GM13977 (cell line): Measurements from ENCODE around the gene PDCD1.

Source experiments
- DNase-seq: peaks from one replicate; pipeline ENCODE4 v3.0.0; 2012; ENCODE audit warnings: low spot score
- in situ Hi-C: fragments of 300-500 bp; cut with MboI; formaldehyde crosslinking; loops from one replicate; pipeline ENCODE4 v1.12.0; 2022; ENCODE audit warnings: low sequenced_read_pairs, low pct_unique_long_range_greater_than_20kb, mixed read lengths, inconsistent platforms; ENCODE audit not compliant: unreplicated experiment
- TF ChIP-seq, protein P1 (sequence below): IDR thresholded peaks from 2 replicates; pipeline ENCODE4 v1.5.1; 2012; ENCODE audit warnings: mild to moderate bottlenecking, control low read depth; ENCODE audit not compliant: insufficient read depth; ENCODE audit errors: extremely low read depth, missing control alignments

The PDCD1 gene

DNA sequence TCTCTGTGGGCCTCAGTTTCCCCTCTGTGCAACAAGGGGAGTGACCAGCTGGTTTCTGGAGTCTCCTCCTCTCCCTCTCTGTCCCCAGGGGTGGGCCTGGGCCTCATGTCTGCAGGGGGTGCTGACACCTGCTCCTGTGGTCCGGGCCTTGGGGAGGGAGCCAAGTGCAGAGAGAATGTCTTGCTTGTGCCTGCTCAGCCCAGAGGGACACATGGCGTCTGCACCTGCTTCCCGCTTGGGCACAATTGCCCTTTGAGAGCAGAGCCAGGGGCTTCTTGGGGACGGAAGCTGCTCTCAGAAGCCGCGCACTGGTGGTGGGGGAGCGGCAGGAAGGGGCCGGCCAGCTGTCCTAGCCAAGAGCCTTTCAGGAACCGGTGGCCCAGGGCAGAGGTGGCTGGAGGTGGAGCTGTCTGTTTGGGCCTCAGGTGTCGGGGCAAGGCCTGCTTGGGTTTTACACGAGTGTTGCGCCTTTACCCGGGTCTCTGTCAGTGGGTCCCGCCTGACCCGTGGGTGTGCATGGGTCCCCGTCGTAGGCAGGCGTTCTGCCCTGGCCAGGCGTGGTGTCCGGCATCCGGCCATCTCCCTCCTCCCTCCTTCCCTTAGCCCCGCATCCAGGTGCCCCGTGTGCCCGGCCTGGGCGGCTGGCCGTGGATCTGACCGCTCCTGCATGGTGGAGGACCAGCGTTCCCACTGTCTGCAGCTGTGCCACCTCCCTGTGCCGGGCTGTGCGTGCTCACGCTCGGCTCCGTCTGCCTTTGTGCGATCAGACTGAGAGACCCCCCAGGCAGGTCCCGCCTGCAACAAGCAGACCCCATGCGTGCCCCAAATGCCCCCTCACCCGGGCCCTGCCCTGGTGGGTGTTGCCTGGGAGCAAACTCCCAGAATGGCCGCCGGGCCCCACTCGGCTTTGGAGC, 45.7 kb downstream of the PDCD1 start:
- DNase-seq = peak; percentile 23
- TF ChIP-seq, protein P1, sequence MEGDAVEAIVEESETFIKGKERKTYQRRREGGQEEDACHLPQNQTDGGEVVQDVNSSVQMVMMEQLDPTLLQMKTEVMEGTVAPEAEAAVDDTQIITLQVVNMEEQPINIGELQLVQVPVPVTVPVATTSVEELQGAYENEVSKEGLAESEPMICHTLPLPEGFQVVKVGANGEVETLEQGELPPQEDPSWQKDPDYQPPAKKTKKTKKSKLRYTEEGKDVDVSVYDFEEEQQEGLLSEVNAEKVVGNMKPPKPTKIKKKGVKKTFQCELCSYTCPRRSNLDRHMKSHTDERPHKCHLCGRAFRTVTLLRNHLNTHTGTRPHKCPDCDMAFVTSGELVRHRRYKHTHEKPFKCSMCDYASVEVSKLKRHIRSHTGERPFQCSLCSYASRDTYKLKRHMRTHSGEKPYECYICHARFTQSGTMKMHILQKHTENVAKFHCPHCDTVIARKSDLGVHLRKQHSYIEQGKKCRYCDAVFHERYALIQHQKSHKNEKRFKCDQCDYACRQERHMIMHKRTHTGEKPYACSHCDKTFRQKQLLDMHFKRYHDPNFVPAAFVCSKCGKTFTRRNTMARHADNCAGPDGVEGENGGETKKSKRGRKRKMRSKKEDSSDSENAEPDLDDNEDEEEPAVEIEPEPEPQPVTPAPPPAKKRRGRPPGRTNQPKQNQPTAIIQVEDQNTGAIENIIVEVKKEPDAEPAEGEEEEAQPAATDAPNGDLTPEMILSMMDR = no peak
- in situ Hi-C loops = no loop called here

DNA sequence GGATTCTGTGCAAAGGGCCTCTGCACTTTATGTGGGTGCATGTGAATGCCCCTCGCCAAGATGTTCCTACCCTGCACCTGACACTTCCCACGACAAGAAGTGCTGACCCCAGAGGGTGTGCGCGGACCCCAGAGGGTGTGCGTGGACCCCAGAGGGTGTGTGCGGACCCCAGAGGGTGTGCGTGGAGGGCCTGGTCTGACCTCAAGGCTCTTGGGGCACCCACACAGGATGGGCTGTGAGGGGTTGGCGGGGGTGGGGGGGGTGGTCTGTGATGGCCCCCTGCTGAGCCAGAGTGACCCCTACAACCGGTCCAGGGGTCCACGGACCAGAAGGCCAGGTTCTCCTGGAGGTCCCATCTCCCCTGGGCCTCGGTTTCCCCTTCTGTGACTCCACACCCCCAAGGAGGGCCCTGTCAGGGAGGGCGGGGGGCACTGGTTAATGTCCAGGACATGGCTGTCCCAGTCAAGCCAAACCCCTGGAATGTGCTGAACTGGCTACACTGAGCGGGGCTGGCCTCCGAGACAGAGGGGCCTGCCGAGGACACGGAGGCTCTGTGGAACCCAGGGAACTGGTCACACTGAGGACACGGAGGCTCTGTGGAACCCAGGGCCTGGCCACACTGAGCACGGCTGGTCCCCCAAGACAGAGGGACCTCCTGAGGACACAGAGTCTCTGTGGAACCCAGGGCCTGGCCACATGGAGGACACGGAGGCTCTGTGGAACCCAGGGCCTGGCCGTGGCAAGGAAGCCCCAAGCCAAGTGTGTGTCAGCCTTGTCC, 46.6 kb downstream of the PDCD1 start:
- peak; percentile 21 for DNase-seq
- TF ChIP-seq, protein P1 = no peak
- in situ Hi-C loops = no loop called here

GRCh38 chr2:241811201-241811951, 47.3 kb downstream of the PDCD1 start:
- peak; percentile 29 for DNase-seq
- in situ Hi-C loops = no loop called here
- TF ChIP-seq, protein P1 = no peak

DNA sequence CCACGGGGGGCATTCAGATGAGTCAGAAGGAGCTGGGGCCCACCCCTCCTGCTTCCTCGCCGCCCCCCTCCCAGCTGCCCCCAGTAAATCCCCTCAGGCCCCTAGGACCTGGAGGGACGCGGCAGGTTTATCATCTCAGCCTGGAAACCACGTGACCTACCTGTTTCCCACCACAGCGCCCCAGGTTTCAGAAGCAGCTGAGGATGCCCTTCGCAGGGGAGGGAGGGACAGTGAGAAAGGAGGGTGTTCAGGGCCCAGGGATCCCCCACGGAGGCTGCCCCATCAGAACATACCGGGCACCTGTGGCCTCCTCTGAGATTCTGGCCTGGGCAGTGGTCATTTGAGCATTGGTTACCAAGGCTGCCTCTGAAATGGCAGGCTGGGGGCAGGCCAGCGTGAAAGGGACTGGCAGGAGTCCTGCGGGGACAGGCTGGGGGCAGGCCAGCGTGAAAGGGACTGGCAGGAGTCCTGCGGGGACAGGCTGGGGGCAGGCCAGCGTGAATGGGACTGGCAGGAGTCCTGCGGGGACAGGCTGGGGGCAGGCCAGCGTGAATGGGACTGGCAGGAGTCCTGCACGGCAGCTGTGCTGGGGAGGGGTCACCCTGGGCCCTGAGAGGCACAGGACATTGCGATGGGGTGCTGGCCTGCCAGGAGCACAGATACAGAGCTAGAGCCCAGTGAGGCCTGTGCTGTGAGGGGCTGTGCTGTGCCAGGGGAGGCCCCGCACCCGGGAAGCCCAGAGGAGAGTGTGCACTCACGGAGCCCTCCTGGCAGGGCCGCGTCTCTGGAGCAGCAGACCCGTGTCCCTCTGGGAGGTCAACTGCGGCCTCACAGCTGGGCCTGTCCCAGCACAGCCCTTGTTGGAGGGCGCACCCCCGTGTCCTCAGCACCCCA, 48.1 kb downstream of the PDCD1 start:
- in situ Hi-C loops = no loop called here
- DNase-seq = peak; percentile 21
- TF ChIP-seq, protein P1 = no peak

DNA sequence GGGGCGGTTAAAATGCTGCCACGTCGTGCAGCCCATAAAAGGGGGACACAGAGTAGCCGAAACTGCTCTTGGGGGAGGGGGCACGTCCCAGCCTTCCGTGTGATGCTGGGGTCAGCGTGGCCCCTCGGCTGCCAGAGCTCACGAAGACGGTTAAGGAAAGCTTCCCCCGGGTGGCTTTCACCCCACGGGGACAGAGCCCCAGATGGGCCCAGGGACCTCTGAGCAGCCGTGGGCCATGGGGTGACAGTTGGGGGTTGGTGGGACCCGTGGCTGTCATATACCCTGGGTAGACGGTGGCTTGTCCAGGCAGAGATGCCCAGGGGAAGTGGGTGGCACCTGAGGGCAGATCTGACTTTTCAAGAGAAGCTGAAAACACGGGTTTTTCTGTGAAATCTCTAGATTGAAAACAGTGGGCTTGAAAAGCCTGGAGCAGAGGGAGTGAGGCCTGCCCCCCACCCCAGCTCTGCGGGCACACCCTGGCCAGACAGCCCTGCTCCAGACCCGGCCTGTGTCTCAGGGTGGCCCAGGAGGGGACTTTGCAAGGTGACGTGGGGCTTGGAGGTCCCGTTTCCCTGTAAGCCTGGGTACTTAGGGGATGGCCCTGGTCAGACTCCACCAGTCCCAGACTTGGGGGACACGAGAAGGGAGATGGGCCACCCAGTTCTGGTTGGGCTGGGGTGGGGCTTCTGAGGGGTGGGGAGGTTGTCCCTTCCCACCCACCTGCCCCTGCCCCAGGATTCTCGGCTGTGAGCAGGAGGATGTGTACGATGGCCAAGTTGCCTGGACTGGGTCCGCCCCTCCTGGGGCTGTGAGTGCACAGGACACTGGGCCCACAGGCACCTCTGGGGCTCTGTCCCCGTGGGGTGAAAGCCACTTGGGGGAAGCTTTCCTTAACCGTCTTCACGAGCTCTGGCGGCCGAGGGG, 49.0 kb downstream of the PDCD1 start:
- in situ Hi-C loops = no loop called here
- DNase-seq = peak; percentile 41
- TF ChIP-seq, protein P1 = no peak
